HG03439 (cell line): Measurements from ENCODE around the gene PLAC9.

Source experiments
- ATAC-seq: cut with Tn5 transposase; IDR thresholded peaks from one replicate; pipeline ENCODE4 v1.9.1; 2021; ENCODE audit warnings: mild to moderate bottlenecking, moderate library complexity; ENCODE audit not compliant: unreplicated experiment

Gene PLAC9

DNA sequence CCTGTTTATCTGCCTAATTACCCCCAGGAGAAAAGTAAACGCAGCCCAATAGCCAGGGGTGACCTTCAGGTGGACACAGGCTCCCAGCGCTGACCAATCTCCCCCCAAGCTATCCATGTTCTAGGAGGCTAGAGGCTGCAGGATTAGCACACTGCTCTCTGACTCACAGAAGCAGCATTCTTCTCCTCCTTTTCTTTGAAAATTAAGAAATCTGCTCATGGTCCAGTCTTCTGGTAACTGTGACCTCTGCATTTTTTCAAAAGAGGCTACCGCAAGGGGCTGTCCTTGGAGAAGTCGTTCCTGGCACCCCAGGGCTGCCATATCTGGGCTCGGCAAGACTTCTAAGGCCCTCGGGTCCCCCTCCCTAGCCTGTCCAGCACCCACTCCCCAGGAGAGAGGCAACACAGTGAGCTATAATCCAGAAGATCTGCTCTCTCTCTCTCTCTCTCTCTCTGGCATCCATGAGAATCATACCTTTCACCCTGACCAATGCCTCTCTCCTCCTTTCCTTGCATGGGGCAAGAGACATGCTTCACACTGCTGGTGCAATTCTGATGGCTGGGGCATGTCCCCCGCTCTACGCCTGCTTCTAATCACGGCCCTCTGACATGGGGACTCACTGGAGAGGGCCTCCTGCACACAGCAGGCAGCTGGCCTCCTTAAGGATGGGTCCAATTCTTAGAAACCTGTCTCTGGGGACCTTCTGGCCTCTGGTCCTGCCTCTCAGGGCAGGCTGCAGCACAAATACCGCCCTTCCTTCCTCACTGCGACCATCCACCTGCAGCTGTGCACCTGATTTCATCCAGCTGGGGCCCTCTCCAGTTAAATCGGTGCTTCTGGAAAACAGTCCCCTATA, 45.5 kb downstream of the PLAC9 start:
- ATAC-seq, result no peak

DNA sequence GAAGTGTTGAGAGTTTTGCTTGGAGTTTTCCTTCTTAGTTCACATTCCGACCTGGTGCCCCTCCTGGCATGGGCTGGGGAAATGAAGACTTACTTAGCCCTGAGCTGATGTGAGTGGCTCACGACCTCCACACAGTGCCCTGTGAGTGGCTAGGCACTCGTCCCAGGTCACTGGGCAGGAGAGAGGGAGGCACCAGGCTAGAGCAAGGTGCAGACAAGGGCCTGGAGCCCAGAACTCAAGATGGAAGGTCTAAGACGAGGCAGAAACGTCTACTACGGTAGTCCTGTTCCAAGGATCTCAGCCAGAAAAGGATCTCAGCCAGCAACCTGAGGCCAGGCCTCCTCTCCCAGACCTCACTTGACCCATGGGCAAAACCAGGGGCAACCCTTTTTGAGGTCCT, 50.5 kb downstream of the PLAC9 start:
- ATAC-seq, result no peak

DNA sequence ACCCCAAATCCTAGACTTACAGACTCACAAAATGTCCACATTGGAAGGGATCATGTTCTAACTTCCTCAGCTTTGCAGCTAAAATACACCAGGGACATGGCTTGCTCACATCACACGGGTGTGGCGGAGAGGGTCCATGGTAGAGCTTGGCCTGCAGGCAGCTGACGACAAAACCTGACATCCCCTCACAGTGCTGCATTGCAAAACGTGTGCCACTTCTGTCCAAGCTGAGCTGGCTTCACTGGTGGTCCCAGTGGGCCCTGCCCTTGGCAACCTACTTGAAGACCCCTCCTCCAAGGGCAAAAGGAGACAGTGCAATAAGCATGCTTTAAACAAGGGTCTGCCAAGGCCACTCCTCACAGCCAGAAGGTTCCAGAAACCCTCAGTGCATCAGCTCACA, 50.9 kb downstream of the PLAC9 start:
- ATAC-seq, result no peak

DNA sequence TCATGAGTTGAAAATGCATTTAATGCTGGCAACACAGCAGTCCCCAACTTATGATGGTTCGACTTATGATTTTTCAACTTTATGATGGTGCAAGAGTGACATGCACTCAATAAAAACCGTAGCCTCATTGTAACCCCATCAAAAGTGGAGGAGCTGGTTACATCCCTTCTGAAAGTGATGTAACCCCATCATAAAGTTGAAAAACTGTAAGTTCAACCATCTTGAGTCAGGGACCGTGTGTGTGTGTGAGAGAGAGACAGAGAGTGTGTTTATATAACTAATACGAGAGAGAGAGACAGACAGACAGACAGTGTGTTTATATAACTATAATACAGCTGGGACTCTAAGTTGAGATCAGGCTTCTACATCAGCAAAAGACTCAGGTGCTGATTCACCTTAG, 51.8 kb downstream of the PLAC9 start:
- ATAC-seq, result no peak

DNA sequence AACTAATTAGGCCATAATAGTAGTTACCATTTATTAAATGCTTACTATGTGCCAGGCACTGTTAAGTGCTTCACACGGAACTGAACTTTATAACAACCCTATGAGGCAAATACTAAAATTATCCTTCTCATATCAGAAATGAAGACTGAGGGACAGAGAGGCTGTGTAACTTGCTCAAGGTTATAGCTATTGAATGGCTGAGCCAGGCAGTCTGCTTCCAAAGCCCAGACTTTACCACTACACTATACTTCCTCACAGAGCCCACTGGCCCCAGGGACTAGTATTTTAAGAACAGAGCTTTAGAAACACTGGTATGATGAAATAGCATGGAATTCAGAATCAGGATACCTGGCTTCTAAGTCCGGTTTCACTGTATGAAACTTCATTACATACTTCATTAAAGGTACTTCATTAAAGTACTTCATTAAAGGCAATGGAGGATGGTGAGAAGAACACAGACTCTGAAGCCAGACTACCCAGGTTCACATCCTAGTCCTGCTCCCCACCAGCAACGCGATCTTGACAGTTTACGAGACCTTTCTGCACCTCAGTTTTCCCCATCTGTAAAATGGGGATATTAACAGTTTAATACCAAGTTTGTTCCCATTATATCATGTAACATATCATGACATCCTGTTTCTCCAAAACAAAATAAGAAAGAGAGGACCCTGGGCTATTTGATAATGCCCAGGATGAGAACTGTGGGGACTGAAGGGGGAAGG, 53.2 kb downstream of the PLAC9 start:
- ATAC-seq, result no peak

DNA sequence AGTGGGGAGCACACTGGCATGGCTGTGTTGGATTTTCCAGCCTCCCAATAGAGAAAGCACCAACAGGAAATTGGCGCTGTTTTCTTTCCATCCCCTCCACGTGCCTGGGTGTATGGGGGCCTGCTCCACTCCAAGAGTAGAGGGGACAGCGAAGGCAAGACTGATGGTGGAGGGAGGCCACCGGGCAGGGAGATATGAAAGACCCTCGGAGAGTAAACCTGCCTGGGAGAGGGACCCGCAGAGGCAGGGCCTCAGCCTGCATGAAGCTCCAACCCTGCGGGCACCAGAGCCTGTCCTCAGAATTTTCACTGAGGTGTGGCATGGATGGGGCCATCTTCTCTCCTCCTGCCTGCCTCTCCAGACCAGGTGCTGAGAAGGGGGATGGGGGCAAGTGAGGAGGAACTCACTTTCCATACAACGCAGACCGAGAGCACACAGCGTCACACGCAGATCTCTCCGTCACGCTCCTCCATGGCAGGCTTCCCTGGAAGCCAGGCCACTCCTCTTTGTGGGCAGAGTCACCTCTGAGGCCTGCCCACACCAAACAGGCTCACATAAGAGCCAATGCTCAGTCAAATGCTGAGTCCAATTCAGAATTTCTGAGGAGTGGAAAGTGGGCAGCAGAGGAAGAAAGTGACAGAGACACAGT, 54.0 kb downstream of the PLAC9 start:
- ATAC-seq, result no peak

DNA sequence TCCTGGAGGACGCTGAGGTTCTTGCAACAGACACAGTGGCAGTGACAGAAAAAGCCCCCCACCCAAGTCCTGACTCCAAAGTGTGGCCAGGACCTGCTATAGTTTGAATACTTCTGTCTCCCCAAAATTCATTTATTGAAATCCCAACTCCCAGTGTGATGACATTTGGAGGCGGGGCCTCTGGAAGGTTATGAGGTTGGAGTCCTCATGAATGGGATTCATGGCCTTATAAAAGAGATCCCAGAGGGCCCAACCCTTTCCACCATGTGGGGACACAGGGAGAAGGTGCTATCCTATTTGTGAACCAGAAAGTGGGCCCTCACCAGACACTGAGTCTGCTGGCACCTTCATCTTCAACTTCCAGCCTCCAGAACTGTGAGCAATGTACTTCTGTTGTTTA, 54.5 kb downstream of the PLAC9 start:
- no peak for ATAC-seq

DNA sequence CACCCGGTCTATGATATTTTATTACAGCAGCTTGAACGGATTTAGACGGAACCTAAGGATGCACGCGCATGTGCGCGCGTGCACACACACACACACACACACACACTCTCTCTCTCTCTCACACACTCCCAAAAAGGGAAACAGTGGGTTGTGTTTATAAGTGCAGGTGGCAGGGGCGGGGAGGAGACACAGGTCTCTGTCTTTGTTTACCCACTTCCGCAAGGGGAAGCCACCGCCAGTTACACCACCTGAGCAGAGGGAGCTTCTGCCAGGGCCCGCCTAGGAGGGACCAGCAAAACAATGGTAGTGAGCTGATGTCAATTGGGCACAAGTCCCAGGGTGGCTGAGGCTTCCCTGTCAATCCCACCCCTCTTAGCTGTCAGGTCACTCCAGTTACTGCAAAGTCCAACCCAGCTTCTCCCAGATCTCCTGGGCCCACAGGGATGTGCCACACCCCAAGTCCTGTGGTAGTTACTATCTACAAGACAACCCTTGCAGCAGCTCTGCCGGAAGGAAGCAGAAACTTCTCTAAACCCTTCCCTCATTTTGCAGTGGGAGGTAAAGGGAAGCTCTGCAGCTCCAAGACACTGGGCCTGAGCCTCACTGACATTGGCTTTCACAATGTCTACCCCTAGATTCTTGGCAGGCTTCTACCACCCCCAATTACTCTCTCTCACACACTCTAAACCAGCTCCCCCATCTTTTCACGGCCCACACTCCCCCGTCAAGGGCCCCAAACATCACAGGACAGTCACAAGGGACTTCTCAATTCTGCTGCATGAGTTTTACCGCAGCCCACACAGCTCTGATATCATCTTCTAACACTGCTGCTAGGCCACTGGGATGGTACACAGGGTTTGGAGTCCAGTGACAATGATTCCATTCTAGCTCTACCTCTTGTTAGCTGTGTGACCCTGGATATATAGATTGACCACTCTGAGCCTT, 55.2 kb downstream of the PLAC9 start:
- peak; percentile 71 for ATAC-seq

DNA sequence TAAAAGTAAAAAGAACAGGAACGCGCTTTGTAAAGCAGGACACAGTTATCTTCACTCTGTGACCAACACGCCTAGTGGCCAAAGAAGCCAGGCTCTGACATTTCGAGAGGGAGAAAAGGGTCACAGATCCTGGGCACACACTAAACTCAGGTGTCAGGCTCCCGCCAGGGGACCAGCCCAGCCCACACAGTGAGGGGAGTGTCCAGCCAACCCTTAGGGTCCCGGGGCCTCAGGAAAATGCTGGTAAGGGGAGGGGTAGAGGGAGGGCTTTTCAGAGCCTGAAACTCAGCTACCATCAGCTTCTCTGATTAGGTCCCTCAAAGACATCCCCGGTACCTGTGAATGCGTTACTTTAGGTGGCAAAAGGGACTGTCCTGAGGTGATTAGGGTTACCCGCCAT, 56.2 kb downstream of the PLAC9 start:
- no peak for ATAC-seq

DNA sequence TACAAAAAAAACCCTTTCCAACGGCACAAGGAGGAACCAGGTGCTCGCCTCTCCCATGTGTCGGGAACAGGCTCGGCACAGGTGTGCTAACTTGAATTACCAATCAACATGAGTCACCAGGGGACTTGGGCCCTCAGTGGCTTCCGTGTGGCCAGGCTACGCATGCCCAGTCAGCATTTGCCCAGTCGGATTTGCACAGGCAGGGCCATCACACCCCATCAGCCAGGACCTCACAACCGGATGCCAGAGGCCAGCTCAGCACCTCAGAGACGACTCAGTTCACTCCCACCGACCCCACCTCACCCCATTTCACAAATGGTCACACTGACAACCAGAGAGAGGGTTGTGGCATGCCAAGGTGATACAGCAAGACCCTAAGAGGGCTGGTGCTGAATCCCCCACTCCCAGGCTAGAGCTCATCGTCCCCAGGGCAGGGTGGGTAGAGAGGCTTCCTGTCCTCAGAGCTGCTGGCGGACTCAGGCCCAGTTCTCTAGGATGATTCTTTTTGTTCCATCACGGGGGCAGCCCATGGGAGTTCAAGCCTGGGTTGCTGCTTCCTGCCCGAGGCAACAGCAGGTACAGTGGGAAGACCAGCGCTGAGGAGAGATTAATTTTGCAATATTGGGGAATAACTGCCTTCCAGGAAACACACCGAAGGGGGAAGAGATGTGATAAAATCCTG, 59.2 kb downstream of the PLAC9 start:
- ATAC-seq, result no peak

DNA sequence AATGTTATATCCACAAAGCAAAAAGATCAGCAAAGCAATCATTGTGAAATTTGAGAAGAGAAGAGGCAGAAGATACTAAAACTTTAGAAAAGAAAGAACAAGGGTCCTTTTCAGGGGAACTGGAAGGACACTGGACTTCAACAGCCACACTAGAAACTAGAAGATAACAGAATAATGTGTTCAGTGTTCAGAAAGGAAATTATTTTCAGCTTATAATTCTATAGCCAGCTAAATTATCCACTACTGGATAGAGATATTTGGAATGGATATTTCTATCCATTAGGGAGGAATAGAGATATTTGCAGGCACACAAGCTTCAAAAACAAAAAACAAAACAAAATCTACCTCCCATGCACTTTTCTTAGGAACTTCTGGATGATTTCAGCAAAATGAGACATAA, 60.0 kb downstream of the PLAC9 start:
- no peak for ATAC-seq

DNA sequence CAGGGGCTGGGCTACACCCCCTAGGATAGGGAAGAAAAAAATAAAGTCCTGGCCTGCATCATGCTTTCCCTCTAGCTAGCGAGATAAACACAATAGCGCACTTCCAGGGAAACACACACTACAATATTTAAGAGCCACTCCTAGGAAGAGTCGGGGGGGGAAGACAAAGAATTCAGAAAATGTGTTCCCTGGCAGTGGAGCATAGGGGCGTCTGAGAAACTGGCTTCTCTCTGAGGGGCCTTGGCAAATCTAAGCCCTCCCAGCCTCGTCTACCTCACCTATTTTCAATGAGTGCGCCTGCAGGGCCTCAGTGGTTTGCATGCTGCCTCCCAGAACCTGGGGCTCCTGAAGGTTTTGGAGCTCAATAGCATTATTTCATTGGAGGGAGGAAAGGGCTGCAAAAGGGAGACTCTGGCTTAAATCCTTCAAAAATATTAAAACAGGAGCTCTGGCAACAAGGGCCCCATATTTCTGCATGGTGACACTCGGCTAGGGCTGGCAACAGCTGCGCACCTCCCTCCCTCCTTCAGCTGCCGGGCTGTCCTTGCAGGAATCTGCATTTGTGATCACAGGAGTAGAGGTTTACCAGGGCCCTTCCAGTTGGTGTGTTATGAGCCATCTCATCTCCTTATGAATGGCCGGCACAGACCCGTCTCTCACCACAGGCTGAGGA, 62.0 kb downstream of the PLAC9 start:
- no peak for ATAC-seq
